ENCODE results near the gene HBG2. TPM values are rescaled to one million over a fixed set of nuclear protein-coding genes. Genes with fewer than 3 reads are reported as not detected.

Gene HBG2
- total and polyA plus RNA-seq, 2 of the 13 experiments (the other 11 are each of a cell fraction or from before 2014, with no cell fraction given) = not detected

- no peaks in the 10 kb centered on the region for H3K4me1 ChIP-seq (ENCODE audit: insufficient read depth, low read length)
- no peak for FAIRE-seq
Measured at GRCh38 chr11:5224538-5225479, 29.8 kb downstream of the HBG2 start.

More at GRCh38 chr11:5224538-5225479, 29.8 kb downstream of the HBG2 start:
- H3K27ac ChIP-seq (ENCODE audit: extremely low read length, insufficient read depth, low read length) = no peak overlapping the region
- DNase-seq (ENCODE audit: low spot score) (no peak), ATAC-seq (no peak)
- intact Hi-C loops (cut with micrococcal nuclease; ENCODE audit: unreplicated experiment) (no loop called here), in situ Hi-C loops (cut with HindIII; ENCODE audit: extremely low pct_ligation_motif_present, low pct_unique_long_range_greater_than_20kb) (no loop called here)
- H2AFZ ChIP-seq (ENCODE audit: low read length) = no peak overlapping the region
- H3K4me2 ChIP-seq (ENCODE audit: low read depth, low read length) = no peak overlapping the region
- no peaks in the 10 kb centered on the region for H3K36me3 ChIP-seq (replicated peaks in 1 of 2; ENCODE audit: control insufficient read depth in 1 of 2, insufficient read depth in 2 of 2, low read length in 2 of 2)
- no peak overlapping the region for H3K4me3 ChIP-seq (replicated peaks in 1 of 3; ENCODE audit: insufficient read depth in 1 of 3, low read depth in 2 of 3, low read length in 3 of 3)
- no TSS peak for BruUV-seq (replicated peaks)
- no peaks in the 10 kb centered on the region for H3K9me3 ChIP-seq (ENCODE audit: low read length)
- H3K27me3 ChIP-seq (ENCODE audit: control insufficient read depth in 1 of 2, insufficient read depth in 2 of 2, low read length in 2 of 2) = peaks cover 0 to 3% of the 10 kb centered on the region in 2 experiments; a peak in 1 of 5 replicates
- no peaks in the 10 kb centered on the region for H4K20me1 ChIP-seq (ENCODE audit: insufficient read depth, low read length)
- 7% methylated on average over 6 of the region's 6 CpGs for WGBS (ENCODE audit: low lambda C conversion rate)
- TF ChIP-seq ZNF275 (CRISPR knock-in tag; IDR thresholded peaks at IDR 0.05; ENCODE audit: borderline replicate concordance) (no peak), EHMT2 (IDR thresholded peaks at IDR 0.05; ENCODE audit: borderline replicate concordance, low read depth, low read length) (no peak), BRF2 (CRISPR knock-in tag; IDR thresholded peaks at IDR 0.05) (no peak), HIC2 (CRISPR knock-in tag; IDR thresholded peaks at IDR 0.05; ENCODE audit: low read depth) (no peak), PLRG1 (conservative IDR thresholded peaks at IDR 0.05) (no peak), MAFK (conservative IDR thresholded peaks at IDR 0.05 in 1 of 2, IDR thresholded peaks at IDR 0.05 in 1 of 2; ENCODE audit: low read length in 2 of 2) (no peak), ZBTB21 (CRISPR knock-in tag; IDR thresholded peaks at IDR 0.05) (no peak), DDIT3 (CRISPR knock-in tag; IDR thresholded peaks at IDR 0.05) (no peak), KLF16 (CRISPR knock-in tag; IDR thresholded peaks at IDR 0.05) (no peak), FOXK2 (IDR thresholded peaks at IDR 0.05) (no peak), ZNF513 (CRISPR knock-in tag; conservative IDR thresholded peaks at IDR 0.05) (no peak), SIN3B (IDR thresholded peaks at IDR 0.05; ENCODE audit: low read length) (no peak), ZNF567 (CRISPR knock-in tag; IDR thresholded peaks at IDR 0.05; ENCODE audit: borderline replicate concordance) (no peak), ZNF253 (CRISPR knock-in tag; IDR thresholded peaks at IDR 0.05; ENCODE audit: borderline replicate concordance) (no peak), ZBTB2 (CRISPR knock-in tag; IDR thresholded peaks at IDR 0.05; ENCODE audit: low read depth) (no peak), MYC (CRISPR knock-in tag; IDR thresholded peaks at IDR 0.05; ENCODE audit: borderline replicate concordance) (no peak)
- no peak overlapping the region for H3K9ac ChIP-seq (ENCODE audit: insufficient read depth, low read depth, low read length)
- no peaks in the 10 kb centered on the region for H3K79me2 ChIP-seq (ENCODE audit: insufficient read depth, low read length)
- CTCF ChIA-PET (ENCODE audit: low intra/inter-chr PET ratio, low total read pairs) = no interaction called here
- POLR2A ChIA-PET = no interaction called here
